HepG2 (cell line): ENCODE results near the gene RNPS1. TPM values are rescaled to one million over a fixed set of nuclear protein-coding genes. Genes with fewer than 3 reads are reported as not detected.

ENCODE experiments used
- ATAC-seq: fragments of 200-7000 bp; cut with Tn5 transposase; 3 replicates; pipeline ENCODE4 v1.9.1; 2020; ENCODE audit warnings: mild to moderate bottlenecking, moderate library complexity
- BruUV-seq: library from RNA; stranded (reverse); fragments of 400-500 nt; replicated peaks from 2 replicates; lab custom pipeline; 2021; lab: Mats Ljungman, UMichigan
- CTCF ChIA-PET: fragments of 300-600 bp; formaldehyde crosslinking; extraction: SDS; loops from one replicate; lab custom pipeline; 2021; ENCODE audit warnings: low total read pairs, inconsistent platforms, low intra/inter-chr PET ratio; lab: Yijun Ruan, JAX
- POLR2A ChIA-PET: fragments of 350-600 bp; sonication (Branson Sonifier 250); formaldehyde crosslinking; loops from one replicate; lab custom pipeline; 2020; ENCODE audit warnings: antibody characterized with exemption, inconsistent platforms; lab: Yijun Ruan, JAX
- DNase-seq: peaks from one replicate; pipeline ENCODE4 v3.0.0-alpha.2; 2015; ENCODE audit warnings: low spot score
- FAIRE-seq: peaks from 3 replicates; lab custom pipeline; 2011; peaks lifted over from hg19 to GRCh38; lab: Jason Lieb, UNC
- H2AFZ ChIP-seq: one replicate; pipeline ENCODE4 v1.6.1; 2011; ENCODE audit warnings: low read length, inconsistent platforms
- H3K27ac ChIP-seq: fragments of 300-600 bp; 3 replicates; pipeline ENCODE4 v1.8.0; 2011; ENCODE audit warnings: mixed run types, mild to moderate bottlenecking, mixed read lengths, low read length, inconsistent platforms; ENCODE audit not compliant: insufficient read depth; ENCODE audit errors: extremely low read length
- H3K27me3 ChIP-seq, 2 experiments: fragments of 200-600 bp in 1 of 2; 2 replicates in 1 of 2; 3 replicates in 1 of 2; pipeline versions ENCODE4 v1.6.0 to v1.8.0; 2011; ENCODE audit warnings: low read length in 2 of 2, mild to moderate bottlenecking in 2 of 2, moderate library complexity in 2 of 2, inconsistent platforms in 1 of 2; ENCODE audit not compliant: insufficient read depth in 2 of 2, control insufficient read depth in 1 of 2
- H3K36me3 ChIP-seq, 2 experiments: fragments of 200-600 bp in 1 of 2; replicated peaks in 1 of 2; 2 replicates in 1 of 2; 3 replicates in 1 of 2; pipeline versions ENCODE4 v1.5.1 to v1.8.0; 2011; ENCODE audit warnings: low read length in 2 of 2, inconsistent platforms in 1 of 2; ENCODE audit not compliant: insufficient read depth in 2 of 2, control insufficient read depth in 1 of 2
- H3K4me1 ChIP-seq: 2 replicates; pipeline ENCODE4 v1.5.1; 2012; ENCODE audit warnings: low read length, inconsistent platforms; ENCODE audit not compliant: insufficient read depth
- H3K4me2 ChIP-seq: 2 replicates; pipeline ENCODE4 v1.6.0; 2011; ENCODE audit warnings: low read depth, low read length, inconsistent platforms
- H3K4me3 ChIP-seq, 3 experiments: fragments of 200-600 bp in 1 of 3; sonication (generic), shearing (Covaris generic) in 1 of 3; replicated peaks in 1 of 3; 2 replicates each; pipeline ENCODE4 v1.5.1; 2011 to 2016; ENCODE audit warnings: low read length in 3 of 3, inconsistent platforms in 2 of 3, low read depth in 2 of 3, mild to moderate bottlenecking in 2 of 3, control low read depth in 1 of 3, mixed read lengths in 1 of 3; ENCODE audit not compliant: insufficient read depth in 1 of 3
- H3K79me2 ChIP-seq: one replicate; pipeline ENCODE4 v1.6.1; 2011; ENCODE audit warnings: low read length, inconsistent platforms; ENCODE audit not compliant: insufficient read depth
- H3K9ac ChIP-seq: 2 replicates; pipeline ENCODE4 v1.6.0; 2011; ENCODE audit warnings: mild to moderate bottlenecking, low read depth, low read length, inconsistent platforms; ENCODE audit not compliant: insufficient read depth
- H3K9me3 ChIP-seq: 2 replicates; pipeline ENCODE4 v1.5.1; 2012; ENCODE audit warnings: mild to moderate bottlenecking, low read length
- H4K20me1 ChIP-seq: 2 replicates; pipeline ENCODE4 v1.6.0; 2011; ENCODE audit warnings: inconsistent platforms, mild to moderate bottlenecking, low read length, moderate library complexity; ENCODE audit not compliant: insufficient read depth
- CHD2 ChIP-seq: IDR thresholded peaks from 2 replicates; pipeline ENCODE4 v1.6.1; 2011; ENCODE audit warnings: low read depth, low read length, improper control_type of control experiment
- DMAP1 ChIP-seq: IDR thresholded peaks from 2 replicates; pipeline ENCODE4 v1.6.1; 2016
- HOXD1 ChIP-seq: sonication (generic); formaldehyde crosslinking; IDR thresholded peaks from 2 replicates; pipeline ENCODE4 v1.5.0; 2020; ENCODE audit warnings: missing genetic modification reagents
- KDM5B ChIP-seq: sonication (generic); formaldehyde crosslinking; IDR thresholded peaks from 2 replicates; pipeline ENCODE4 v1.4.0; 2020; ENCODE audit warnings: missing genetic modification reagents, mild to moderate bottlenecking, borderline replicate concordance
- MAZ ChIP-seq, 2 experiments: sonication (generic) in 1 of 2; formaldehyde crosslinking in 1 of 2; IDR thresholded peaks; 2 replicates each; pipeline versions ENCODE4 v1.5.0 to v1.6.1; 2012 to 2020; ENCODE audit warnings: low read depth in 2 of 2, mild to moderate bottlenecking in 2 of 2, borderline replicate concordance in 1 of 2, improper control_type of control experiment in 1 of 2, low read length in 1 of 2, missing genetic modification reagents in 1 of 2, moderate library complexity in 1 of 2
- MTA1 ChIP-seq: sonication (generic); formaldehyde crosslinking; IDR thresholded peaks from 2 replicates; pipeline ENCODE4 v1.4.0; 2020; ENCODE audit warnings: missing genetic modification reagents, mild to moderate bottlenecking, borderline replicate concordance
- MXI1 ChIP-seq: IDR thresholded peaks from 3 replicates; pipeline ENCODE4 v1.6.1; 2012; ENCODE audit warnings: low read depth, low read length, inconsistent platforms, borderline replicate concordance
- SALL1 ChIP-seq: sonication (generic); formaldehyde crosslinking; IDR thresholded peaks from 2 replicates; pipeline ENCODE4 v1.8.0; 2022; ENCODE audit warnings: mild to moderate bottlenecking, missing genetic modification reagents
- SAP130 ChIP-seq: IDR thresholded peaks from 2 replicates; pipeline ENCODE4 v1.6.1; 2016; ENCODE audit warnings: low read depth
- STAG1 ChIP-seq: sonication (generic); formaldehyde crosslinking; IDR thresholded peaks from 2 replicates; pipeline ENCODE4 v1.4.0; 2020; ENCODE audit warnings: missing genetic modification reagents
- TEAD3 ChIP-seq: optimal IDR thresholded peaks from 2 replicates; pipeline ENCODE3; 2016; ENCODE audit warnings: borderline replicate concordance
- ZFP41 ChIP-seq: sonication (generic); formaldehyde crosslinking; IDR thresholded peaks from 2 replicates; pipeline ENCODE4 v1.4.0; 2020; ENCODE audit warnings: mild to moderate bottlenecking, missing genetic modification reagents, borderline replicate concordance
- ZFX ChIP-seq: sonication (generic); formaldehyde crosslinking; IDR thresholded peaks from 2 replicates; pipeline ENCODE4 v1.4.0; 2020; ENCODE audit warnings: mild to moderate bottlenecking, low read depth, missing genetic modification reagents, moderate library complexity
- ZNF263 ChIP-seq: sonication (generic); formaldehyde crosslinking; IDR thresholded peaks from 2 replicates; pipeline ENCODE4 v1.4.0; 2020; ENCODE audit warnings: missing genetic modification reagents
- ZNF644 ChIP-seq: IDR thresholded peaks from 2 replicates; pipeline ENCODE4 v1.6.1; 2016; ENCODE audit warnings: low read depth
- ZNF816 ChIP-seq: sonication (generic); formaldehyde crosslinking; IDR thresholded peaks from 2 replicates; pipeline ENCODE4 v1.8.0; 2022; ENCODE audit warnings: missing genetic modification reagents, mild to moderate bottlenecking, borderline replicate concordance
- WGBS: methylation state at CpG from one replicate; pipeline ENCODE4 v1.1.6; 2017; ENCODE audit warnings: low lambda C conversion rate; 5-methylcytosine and 5-hydroxymethylcytosine counted together
- in situ Hi-C: cut with HindIII; loops from 2 replicates; pipeline ENCODE4 v1.10.0; 2017; ENCODE audit warnings: low pct_unique_long_range_greater_than_20kb; ENCODE audit not compliant: extremely low pct_ligation_motif_present
- intact Hi-C: fragments of 100-400 bp; cut with micrococcal nuclease; formaldehyde crosslinking; loops from one replicate; pipeline ENCODE4 v1.10.0; 2022; ENCODE audit not compliant: unreplicated experiment
- polyA plus RNA-seq, 8 experiments: library from polyadenylated mRNA; depleted of rRNA in 3 of 8; stranded (reverse) in 7 of 8; unstranded in 1 of 8; fragments of >200 nt; fragmentation: Illumina TruSeq in 4 of 8; extraction: Trizol in 4 of 8; gene quantifications; 2 replicates each; pipeline versions ENCODE4 v1.2.1 to v1.2.3, GENCODE V29; 2011 to 2016; ENCODE audit warnings: low read depth in 4 of 8, missing spikeins in 1 of 8, mixed read lengths in 1 of 8; ENCODE audit not compliant: insufficient read depth in 1 of 8
- total RNA-seq, 5 experiments: library from RNA; depleted of rRNA; stranded (reverse); fragments of >200 nt; fragmentation: Illumina TruSeq; extraction: Trizol; gene quantifications; 2 replicates each; pipeline ENCODE4 v1.2.3, GENCODE V29; 2016; ENCODE audit warnings: low read depth in 1 of 5
- TF ChIP-seq, protein P1 (sequence below): sonication (generic); formaldehyde crosslinking; IDR thresholded peaks from 2 replicates; pipeline ENCODE4 v1.5.0; 2020; ENCODE audit warnings: mild to moderate bottlenecking, missing genetic modification reagents, moderate library complexity
- TF ChIP-seq, protein P2 (sequence below): sonication (generic); formaldehyde crosslinking; IDR thresholded peaks from 2 replicates; pipeline ENCODE4 v1.5.1; 2020; ENCODE audit warnings: mild to moderate bottlenecking, missing genetic modification reagents, moderate library complexity

The RNPS1 gene
- total and polyA plus RNA-seq, 2 of the 13 experiments (the other 11 are each of a cell fraction or from before 2014, with no cell fraction given), result 126 to 133 TPM

DNA sequence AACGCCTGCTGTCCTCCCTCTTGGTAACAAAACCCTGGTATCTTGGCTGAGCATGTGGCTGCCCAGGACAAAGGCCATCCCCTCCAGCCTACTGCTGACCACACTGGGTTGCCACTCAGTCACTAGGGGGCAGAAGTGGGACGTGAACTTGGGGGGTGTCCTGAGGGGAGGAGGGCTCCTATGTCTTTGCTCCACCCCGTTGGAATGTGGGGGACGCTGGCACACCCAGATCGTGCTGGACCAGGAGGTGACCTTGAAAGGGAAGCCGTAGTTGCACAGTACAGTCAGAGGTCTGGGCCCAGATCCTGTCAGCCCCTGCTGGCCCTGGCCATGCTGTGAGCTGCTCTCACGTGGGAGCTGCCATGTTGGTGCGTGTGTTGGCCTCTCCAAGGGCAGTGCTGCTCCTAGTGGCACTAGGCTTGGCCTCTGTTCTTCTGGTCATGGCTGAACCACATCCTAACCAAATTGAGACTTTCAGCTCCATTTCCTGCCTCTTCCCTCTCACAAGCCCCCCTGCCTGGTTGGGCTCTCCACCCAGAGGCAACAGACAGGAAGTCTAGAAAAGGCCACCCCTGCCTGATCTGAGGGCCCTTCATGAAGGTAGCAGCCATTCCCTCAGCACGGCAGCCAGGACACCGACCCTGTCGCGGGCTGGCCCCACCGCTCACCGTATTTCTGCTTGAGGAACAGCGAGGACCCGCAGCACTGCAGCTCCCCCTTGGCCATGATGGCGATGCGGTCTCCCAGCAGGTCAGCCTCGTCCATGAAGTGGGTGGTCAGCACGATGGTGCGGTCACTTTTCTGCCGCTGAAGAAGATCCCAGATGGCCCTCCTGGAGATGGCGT is 29.0 kb upstream of the RNPS1 start:
- CTCF ChIA-PET, result no interaction called here
- in situ Hi-C loops (no loop called here), intact Hi-C loops (no loop called here)
- TF ChIP-seq TEAD3 (CRISPR knock-in tag) (peak; percentile 69), KDM5B (0 out of 2 replicates have a peak, but pooled peaks have one; percentile 31), MTA1 (CRISPR knock-in tag) (peak; percentile 35; the same call in 1 of the 2 replicates), MAZ (IDR thresholded peaks at IDR 0.05; ENCODE audit: borderline replicate concordance, low read depth, low read length) (0 out of 2 replicates have a peak, but pooled peaks have one; percentile 17), MAZ (CRISPR knock-in tag; IDR thresholded peaks at IDR 0.05; ENCODE audit: low read depth) (no peak; the same call in 1 of the 2 replicates), STAG1 (CRISPR knock-in tag) (peak; percentile 52), SAP130 (CRISPR knock-in tag) (peak; percentile 43; the same call in 1 of the 2 replicates), ZNF263 (CRISPR knock-in tag) (0 out of 2 replicates have a peak, but pooled peaks have one; percentile 47), ZFP41 (CRISPR knock-in tag) (no peak), MXI1 (0 out of 3 replicates have a peak, but pooled peaks have one; percentile 21), CHD2 (no peak), SALL1 (CRISPR knock-in tag) (peak; percentile 22; the same call in 1 of the 2 replicates), ZNF644 (CRISPR knock-in tag) (0 out of 2 replicates have a peak, but pooled peaks have one; percentile 52), ZNF816 (no peak), HOXD1 (CRISPR knock-in tag) (no peak), DMAP1 (0 out of 2 replicates have a peak, but pooled peaks have one; percentile 36), ZFX (CRISPR knock-in tag) (peak; percentile 52)
- TF ChIP-seq, protein P1, sequence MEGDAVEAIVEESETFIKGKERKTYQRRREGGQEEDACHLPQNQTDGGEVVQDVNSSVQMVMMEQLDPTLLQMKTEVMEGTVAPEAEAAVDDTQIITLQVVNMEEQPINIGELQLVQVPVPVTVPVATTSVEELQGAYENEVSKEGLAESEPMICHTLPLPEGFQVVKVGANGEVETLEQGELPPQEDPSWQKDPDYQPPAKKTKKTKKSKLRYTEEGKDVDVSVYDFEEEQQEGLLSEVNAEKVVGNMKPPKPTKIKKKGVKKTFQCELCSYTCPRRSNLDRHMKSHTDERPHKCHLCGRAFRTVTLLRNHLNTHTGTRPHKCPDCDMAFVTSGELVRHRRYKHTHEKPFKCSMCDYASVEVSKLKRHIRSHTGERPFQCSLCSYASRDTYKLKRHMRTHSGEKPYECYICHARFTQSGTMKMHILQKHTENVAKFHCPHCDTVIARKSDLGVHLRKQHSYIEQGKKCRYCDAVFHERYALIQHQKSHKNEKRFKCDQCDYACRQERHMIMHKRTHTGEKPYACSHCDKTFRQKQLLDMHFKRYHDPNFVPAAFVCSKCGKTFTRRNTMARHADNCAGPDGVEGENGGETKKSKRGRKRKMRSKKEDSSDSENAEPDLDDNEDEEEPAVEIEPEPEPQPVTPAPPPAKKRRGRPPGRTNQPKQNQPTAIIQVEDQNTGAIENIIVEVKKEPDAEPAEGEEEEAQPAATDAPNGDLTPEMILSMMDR (CRISPR knock-in tag), result peak; percentile 78
- TF ChIP-seq, protein P2, sequence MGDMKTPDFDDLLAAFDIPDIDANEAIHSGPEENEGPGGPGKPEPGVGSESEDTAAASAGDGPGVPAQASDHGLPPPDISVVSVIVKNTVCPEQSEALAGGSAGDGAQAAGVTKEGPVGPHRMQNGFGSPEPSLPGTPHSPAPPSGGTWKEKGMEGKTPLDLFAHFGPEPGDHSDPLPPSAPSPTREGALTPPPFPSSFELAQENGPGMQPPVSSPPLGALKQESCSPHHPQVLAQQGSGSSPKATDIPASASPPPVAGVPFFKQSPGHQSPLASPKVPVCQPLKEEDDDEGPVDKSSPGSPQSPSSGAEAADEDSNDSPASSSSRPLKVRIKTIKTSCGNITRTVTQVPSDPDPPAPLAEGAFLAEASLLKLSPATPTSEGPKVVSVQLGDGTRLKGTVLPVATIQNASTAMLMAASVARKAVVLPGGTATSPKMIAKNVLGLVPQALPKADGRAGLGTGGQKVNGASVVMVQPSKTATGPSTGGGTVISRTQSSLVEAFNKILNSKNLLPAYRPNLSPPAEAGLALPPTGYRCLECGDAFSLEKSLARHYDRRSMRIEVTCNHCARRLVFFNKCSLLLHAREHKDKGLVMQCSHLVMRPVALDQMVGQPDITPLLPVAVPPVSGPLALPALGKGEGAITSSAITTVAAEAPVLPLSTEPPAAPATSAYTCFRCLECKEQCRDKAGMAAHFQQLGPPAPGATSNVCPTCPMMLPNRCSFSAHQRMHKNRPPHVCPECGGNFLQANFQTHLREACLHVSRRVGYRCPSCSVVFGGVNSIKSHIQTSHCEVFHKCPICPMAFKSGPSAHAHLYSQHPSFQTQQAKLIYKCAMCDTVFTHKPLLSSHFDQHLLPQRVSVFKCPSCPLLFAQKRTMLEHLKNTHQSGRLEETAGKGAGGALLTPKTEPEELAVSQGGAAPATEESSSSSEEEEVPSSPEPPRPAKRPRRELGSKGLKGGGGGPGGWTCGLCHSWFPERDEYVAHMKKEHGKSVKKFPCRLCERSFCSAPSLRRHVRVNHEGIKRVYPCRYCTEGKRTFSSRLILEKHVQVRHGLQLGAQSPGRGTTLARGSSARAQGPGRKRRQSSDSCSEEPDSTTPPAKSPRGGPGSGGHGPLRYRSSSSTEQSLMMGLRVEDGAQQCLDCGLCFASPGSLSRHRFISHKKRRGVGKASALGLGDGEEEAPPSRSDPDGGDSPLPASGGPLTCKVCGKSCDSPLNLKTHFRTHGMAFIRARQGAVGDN (CRISPR knock-in tag), result peak; percentile 55

More for the DNA sequence above, 29.0 kb upstream of the RNPS1 start:
- H3K9ac ChIP-seq, result no peak overlapping the region
- no peaks in the 10 kb centered on the region for H3K79me2 ChIP-seq
- H2AFZ ChIP-seq, result no peak overlapping the region
- no TSS peak for BruUV-seq
- FAIRE-seq (no peak), ATAC-seq (peak; percentile 75), DNase-seq (peak; percentile 54)
- 70% methylated on average over 10 of the region's 23 CpGs for WGBS
- POLR2A ChIA-PET, result no interaction called here
- no peaks in the 10 kb centered on the region for H3K9me3 ChIP-seq
- peak overlapping the region; percentile 30 for H3K4me2 ChIP-seq
- peaks cover 10% of the 10 kb centered on the region for H3K4me1 ChIP-seq
- H3K36me3 ChIP-seq, result no peaks in the 10 kb centered on the region
- no peak overlapping the region for H3K4me3 ChIP-seq
- no peaks in the 10 kb centered on the region for H4K20me1 ChIP-seq
- no peak overlapping the region for H3K27ac ChIP-seq
- H3K27me3 ChIP-seq, result peaks cover 10 to 33% of the 10 kb centered on the region in 2 experiments; a peak in 4 of 5 replicates
